C4-2B (cell line): ENCODE measurements around the gene HOXD11.

Source experiments
- ZFX ChIP-seq: fragments of 450-650 bp; IDR thresholded peaks from 2 replicates; pipeline ENCODE4 v1.6.1; 2017
- TF ChIP-seq, protein P1 (sequence below): fragments of 450-650 bp; conservative IDR thresholded peaks from 2 replicates; pipeline ENCODE4 v1.5.1; 2017; ENCODE audit warnings: mild to moderate bottlenecking

DNA sequence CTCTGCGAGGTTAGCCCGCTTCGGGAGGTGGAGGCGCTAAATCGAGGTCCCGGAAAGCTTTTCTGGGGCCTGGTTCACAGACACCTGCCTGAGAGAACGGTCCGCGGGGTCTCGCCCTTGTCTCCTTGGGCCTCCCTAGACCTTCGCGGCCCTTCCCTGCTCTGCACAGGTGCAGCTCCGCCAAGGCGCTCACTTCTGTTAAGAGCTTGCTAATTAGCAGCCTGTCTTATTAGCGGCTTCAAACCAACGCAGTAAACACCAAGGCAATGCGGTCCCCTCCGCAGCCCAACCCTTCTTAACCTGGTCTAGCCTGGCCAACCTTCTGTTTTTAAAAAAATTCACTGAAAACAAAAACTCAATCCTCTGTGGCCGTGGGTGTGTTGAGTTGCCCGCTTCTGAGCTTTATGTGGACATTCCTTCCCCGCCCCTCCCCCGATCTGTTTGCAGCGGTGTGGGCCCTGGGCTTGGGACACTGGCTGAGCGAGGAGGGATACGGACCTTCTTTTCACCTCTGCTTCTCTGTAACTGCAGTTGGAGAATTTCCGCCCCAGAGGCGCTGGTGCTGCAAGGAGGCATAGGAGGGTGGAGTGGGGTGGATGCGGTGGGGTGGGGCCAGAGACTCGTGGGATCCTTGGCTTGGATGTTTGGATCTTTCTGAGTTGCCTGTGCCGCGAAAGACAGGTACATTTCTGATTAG lies 40.9 kb downstream of the HOXD11 start:
- TF ChIP-seq ZFX = no peak
- TF ChIP-seq, protein P1, sequence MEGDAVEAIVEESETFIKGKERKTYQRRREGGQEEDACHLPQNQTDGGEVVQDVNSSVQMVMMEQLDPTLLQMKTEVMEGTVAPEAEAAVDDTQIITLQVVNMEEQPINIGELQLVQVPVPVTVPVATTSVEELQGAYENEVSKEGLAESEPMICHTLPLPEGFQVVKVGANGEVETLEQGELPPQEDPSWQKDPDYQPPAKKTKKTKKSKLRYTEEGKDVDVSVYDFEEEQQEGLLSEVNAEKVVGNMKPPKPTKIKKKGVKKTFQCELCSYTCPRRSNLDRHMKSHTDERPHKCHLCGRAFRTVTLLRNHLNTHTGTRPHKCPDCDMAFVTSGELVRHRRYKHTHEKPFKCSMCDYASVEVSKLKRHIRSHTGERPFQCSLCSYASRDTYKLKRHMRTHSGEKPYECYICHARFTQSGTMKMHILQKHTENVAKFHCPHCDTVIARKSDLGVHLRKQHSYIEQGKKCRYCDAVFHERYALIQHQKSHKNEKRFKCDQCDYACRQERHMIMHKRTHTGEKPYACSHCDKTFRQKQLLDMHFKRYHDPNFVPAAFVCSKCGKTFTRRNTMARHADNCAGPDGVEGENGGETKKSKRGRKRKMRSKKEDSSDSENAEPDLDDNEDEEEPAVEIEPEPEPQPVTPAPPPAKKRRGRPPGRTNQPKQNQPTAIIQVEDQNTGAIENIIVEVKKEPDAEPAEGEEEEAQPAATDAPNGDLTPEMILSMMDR = no peak
